SKM-1 treated with dmso at 0.1 percent for 144 hours (cell line): ENCODE measurements around the gene CLDN5.

ENCODE experiments used
- DNase-seq: peaks from one replicate; lab custom pipeline; 2025; ENCODE audit not compliant: unreplicated experiment; lab: John Stamatoyannopoulos, UW

The CLDN5 gene

DNA sequence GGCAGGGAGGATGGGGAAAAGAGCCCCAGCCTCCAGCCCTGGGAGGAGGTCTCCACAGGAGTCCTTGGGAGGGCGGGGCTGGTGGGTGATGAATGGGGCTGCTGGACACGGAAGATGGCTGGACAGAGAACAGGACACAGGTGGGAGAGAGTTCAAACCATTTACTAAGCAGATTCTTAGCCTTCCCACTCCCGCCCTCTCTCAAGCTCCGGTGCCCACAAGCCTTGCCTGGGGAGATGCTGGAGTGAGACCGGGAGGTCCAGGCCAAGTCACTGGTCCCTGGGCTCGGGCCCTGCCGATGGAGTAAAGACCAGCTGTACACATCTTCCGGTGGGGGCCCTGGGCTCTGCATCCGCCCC, 1.4 kb downstream of the CLDN5 start:
- DNase-seq, result no peak

GRCh38 chr22:19522190-19522880, 1.9 kb downstream of the CLDN5 start:
- no peak for DNase-seq

GRCh38 chr22:19520566-19521305, 3.5 kb downstream of the CLDN5 start:
- DNase-seq, result no peak

DNA sequence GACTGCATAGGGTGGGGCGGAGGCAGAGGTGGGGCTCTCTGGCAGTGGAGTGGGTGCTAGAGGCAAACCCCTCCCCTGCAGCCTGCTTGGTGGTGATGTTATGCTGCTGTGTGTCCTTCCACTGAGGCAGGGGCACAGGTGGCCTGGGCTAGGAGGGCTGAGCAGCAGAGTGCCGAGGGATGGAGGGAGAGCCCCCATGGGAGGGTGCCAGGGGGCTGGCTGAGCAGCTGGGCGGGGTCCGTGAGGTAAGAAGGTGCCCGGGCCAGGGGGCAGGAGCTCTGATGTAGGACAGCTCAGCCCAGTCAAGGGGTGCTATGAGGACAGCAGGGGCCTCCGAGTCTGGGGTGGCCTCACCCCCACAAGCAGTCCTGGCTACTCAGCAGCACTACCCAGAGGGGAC, 4.2 kb downstream of the CLDN5 start:
- no peak for DNase-seq

GRCh38 chr22:19519041-19519926, 4.9 kb downstream of the CLDN5 start:
- no peak for DNase-seq

- DNase-seq, result no peak
Measured at GRCh38 chr22:19518635-19519034, 5.6 kb downstream of the CLDN5 start.

- no peak for DNase-seq
Measured at GRCh38 chr22:19517919-19518611, 6.1 kb downstream of the CLDN5 start.

DNA sequence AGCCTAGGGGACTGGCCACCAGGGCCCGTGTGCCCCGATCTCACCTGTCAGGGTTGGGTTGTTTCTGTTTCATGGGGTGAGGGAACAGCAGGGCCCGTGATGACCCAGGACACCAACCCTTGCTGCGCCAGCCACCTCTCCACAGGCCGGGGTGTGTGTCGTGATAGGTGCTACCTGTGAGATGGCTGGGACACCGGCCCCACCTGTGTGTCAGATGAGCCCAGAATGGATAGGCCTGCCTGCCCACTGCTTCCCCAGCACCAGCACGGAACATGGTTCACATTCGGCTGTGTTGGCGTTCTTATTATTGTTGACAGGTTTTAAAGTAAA, 7.1 kb downstream of the CLDN5 start:
- DNase-seq, result no peak

DNA sequence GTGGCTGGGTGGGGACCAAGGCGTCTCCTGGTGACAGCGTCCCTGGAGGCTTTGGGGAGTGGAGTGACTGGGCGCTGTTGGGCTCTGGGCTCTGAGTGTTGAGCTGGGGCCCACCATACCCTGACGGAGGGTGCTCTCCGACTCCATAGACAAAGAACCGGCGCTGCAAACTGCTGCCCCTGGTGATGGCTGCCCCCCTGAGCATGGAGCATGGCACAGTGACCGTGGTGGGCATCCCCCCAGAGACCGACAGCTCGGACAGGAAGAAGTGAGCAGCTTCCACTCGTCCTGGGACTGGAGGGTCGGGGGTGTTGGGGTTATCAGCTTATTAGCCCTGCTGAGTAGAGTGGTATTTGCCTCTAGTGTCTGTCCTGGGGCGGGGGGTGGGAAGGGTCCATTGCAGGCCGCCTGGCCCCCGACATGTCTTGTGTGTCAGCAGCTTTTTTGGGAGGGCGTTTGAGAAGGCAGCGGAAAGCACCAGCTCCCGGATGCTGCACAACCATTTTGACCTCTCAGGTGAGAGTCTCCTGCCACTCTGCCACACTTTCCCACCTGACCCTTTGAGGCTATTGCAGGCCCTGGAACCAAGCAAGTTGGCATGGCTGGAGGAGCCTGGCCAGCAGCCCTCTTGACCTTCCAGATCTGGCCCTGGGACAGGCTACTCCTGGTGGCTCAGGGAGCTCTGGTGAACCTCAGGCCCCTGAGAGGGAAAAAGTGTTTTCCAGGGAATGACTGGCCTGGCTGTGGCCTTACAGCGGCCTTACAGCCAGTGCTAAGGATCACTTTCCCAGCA, 7.6 kb downstream of the CLDN5 start:
- no peak for DNase-seq

GRCh38 chr22:19515654-19516377, 8.4 kb downstream of the CLDN5 start:
- DNase-seq, result no peak

DNA sequence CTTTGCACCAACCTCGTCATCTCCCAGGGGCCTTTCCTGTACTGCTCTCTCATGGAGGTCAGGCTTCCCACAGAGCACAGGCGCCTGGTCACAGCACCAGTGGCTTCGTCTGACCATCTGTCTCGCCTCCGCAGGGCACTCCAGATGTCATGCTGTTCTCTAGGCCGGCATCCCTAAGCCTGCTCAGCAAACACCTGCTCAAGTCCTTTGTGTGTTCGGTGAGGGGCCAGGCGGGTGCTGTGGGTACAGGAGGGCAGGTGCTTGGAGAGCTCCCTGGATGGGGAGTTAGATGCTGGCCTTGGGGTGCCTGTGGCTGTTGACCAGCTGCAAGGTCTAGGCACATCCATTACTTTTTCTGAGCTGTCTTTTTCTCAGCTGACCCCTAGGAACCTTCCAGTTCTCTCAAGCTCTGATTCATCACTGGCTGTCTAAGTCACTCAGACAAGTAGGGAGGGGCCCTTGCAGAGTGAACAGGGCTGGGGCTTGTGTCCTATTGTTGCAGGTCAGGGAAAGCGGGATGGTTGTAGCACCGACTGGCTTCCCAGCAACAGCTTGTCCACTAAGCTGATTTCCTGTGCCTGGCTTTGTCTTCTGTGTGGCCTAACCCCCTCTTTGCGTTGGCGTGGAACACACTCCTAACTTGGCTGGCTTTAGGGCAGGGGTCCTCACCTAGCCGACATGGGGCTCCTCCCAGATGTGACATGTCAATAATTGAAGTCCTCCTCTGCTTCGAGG, 9.2 kb downstream of the CLDN5 start:
- no peak for DNase-seq

GRCh38 chr22:19513823-19514222, 10.4 kb downstream of the CLDN5 start:
- no peak for DNase-seq

DNA sequence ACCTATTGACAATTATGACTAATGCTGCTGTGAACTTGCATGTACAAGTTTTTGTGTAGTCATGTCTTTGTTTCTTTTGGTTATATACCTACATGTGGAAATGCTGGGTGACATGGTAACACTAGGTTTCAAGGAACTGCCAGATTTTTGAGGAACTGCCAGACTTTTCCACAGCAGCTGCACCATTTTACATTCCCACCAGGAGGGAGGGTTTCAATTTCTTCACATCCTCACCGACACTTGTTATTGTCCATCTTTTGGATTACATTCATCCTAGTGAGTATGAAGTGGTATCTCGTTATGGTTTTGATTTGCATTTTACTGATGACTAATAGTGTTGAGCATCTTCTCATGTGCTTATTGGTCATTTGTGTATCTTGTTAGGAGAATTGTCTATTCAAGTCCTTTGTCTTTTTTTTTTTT, 13.3 kb downstream of the CLDN5 start:
- no peak for DNase-seq

- DNase-seq, result no peak
Measured at GRCh38 chr22:19509923-19510322, 14.3 kb downstream of the CLDN5 start.

DNA sequence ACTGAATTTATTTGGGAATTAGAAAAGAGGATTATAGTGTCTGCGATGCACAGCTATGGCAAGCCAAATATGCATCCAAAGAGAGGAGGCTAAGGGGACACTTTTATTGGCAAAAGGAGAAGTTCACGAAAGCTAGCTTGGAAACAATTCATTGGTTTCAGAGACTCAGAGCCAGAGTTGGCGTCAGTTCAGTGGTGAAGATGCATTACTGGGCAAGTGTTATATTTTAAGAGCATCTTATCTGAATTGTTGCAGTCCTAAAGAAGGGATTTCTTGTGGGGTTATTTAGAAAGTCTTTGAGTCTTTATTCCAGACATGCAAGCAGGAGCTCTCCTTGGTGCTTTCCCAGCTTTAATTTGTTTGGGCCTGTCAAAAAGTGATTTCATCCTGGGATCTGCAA, 15.0 kb downstream of the CLDN5 start:
- no peak for DNase-seq

DNA sequence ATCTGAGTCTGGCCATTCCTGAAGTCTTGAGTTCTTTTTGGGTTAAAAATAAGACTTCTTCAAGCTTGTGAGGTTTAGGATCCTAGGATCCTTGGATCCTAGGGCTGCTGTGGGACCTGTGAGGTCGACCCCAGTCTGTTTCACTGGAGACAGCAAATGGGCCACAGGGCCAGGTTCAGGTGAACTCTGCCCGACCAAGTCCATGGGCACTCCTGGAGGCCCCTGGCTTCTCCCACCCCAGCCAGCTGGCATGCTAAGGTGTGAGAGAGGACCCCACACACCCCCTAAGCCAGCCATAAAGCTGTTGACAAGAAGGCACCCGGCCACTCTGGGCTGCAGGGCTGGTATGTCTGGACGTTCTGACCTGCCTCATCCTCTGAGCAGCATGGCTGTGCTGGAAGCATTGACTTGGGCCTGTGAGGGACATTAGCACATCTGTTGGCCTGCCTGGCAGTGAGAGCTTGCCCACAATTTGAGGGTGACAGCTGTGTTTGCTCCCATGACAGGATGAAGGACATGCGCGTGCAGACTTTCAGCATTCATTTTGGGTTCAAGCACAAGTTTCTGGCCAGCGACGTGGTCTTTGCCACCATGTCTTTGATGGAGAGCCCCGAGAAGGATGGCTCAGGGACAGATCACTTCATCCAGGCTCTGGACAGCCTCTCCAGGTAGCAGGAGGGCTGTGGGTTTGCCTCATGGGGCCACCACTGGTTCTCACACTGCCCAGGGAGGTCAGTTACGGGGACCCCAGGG, 16.0 kb downstream of the CLDN5 start:
- no peak for DNase-seq

DNA sequence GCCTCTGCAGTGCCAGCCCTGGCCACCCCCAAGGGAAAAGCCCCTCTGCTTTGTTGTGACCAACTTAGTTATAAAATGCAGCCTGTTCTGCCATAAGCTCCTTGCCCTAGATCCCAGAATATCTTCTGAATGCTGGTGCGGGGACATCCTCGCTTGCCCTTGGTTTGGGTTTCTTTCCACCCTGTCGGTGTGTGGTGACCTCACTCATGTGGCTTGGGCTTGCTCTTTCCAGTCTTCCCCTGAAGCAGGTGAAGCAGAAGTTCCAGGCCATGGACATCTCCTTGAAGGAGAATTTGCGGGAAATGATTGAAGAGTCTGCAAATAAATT, 16.7 kb downstream of the CLDN5 start:
- no peak for DNase-seq

- no peak for DNase-seq
Measured at GRCh38 chr22:19506212-19506611, 18.0 kb downstream of the CLDN5 start.

DNA sequence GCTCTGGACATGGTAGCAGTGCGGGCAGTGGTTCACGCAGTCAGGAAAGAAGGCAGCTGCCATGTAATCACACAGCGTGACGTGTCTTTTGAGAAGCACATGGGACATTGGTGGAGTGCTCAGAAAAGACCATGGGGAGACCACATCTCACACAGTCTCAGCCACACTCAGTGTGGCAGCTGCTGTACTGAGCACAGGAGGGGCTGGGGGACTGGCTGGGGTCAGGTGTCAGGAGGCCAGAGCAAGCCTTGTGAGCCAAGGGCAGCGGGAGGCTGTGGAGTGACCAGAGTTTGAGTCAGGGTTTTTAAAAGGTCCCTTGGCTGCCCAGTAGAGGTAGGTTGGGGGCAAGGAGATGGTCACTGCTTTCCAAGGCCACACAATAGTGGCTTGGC, 18.5 kb downstream of the CLDN5 start:
- DNase-seq, result no peak
